Prostate gland (tissue), 2 donors: ENCODE data around the gene VASN. TPM values are rescaled to one million over a fixed set of nuclear protein-coding genes. Genes with fewer than 3 reads are reported as not detected.

ENCODE experiments used
- DNase-seq: peaks from one replicate; pipeline ENCODE4 v3.0.0-alpha.2; 2019; ENCODE audit warnings: low spot score
- H3K27ac ChIP-seq, 2 donors: fragments of 200-600 bp; sonication (generic); 2 replicates each; pipeline ENCODE4 v1.5.1; 2017 to 2019
- H3K27me3 ChIP-seq: fragments of 200-600 bp; sonication (generic); replicated peaks from 2 replicates; pipeline ENCODE4 v1.5.1; 2019; ENCODE audit not compliant: insufficient read depth
- H3K36me3 ChIP-seq, 2 donors: fragments of 200-600 bp; sonication (generic); 1 replicate in 1 of 2; 2 replicates in 1 of 2; pipeline versions ENCODE4 v1.5.1 to v1.8.1; 2017 to 2019
- H3K4me1 ChIP-seq: fragments of 200-600 bp; sonication (generic); replicated peaks from 2 replicates; pipeline ENCODE4 v1.5.1; 2019
- H3K4me3 ChIP-seq, 2 donors: fragments of 200-600 bp; sonication (generic); 2 replicates each; pipeline ENCODE4 v1.5.1; 2017 to 2019
- H3K9me3 ChIP-seq: fragments of 200-600 bp; sonication (generic); 2 replicates; pipeline ENCODE4 v1.5.1; 2017
- POLR2A ChIP-seq: fragments of 450-650 bp; IDR thresholded peaks from one replicate; pipeline ENCODE4 v1.6.1; 2016; ENCODE audit warnings: antibody characterized with exemption, mild to moderate bottlenecking
- POLR2AphosphoS5 ChIP-seq: sonication (generic); formaldehyde crosslinking; IDR thresholded peaks from one replicate; pipeline ENCODE4 v1.6.1; 2017; ENCODE audit warnings: antibody characterized with exemption
- WGBS: methylation state at CpG from one replicate; pipeline ENCODE4 v1.1.5; 2018; 5-methylcytosine and 5-hydroxymethylcytosine counted together
- intact Hi-C: fragments of 100-400 bp; cut with DNase I; formaldehyde crosslinking; loops from one replicate; pipeline ENCODE4 v1.14.2; 2022
- total RNA-seq, 2 donors: library from RNA; depleted of rRNA; stranded (reverse); fragments of >200 nt; gene quantifications; one replicate each; pipeline ENCODE4 v1.1.0, GENCODE V29; 2016
- TF ChIP-seq, protein P1 (sequence below), 4 experiments: fragments of 200-600 bp in 2 of 4; fragments of 450-650 bp in 2 of 4; sonication (generic) in 2 of 4; IDR thresholded peaks; 1 replicate in 3 of 4; 2 replicates in 1 of 4; pipeline ENCODE4 v1.5.1; 2016 to 2019; ENCODE audit warnings: antibody characterized with exemption in 4 of 4, mild to moderate bottlenecking in 2 of 4, moderate library complexity in 2 of 4

The VASN gene
- total RNA-seq, 2 donors from 2014 or later: 13.1 to 97.4 TPM

DNA sequence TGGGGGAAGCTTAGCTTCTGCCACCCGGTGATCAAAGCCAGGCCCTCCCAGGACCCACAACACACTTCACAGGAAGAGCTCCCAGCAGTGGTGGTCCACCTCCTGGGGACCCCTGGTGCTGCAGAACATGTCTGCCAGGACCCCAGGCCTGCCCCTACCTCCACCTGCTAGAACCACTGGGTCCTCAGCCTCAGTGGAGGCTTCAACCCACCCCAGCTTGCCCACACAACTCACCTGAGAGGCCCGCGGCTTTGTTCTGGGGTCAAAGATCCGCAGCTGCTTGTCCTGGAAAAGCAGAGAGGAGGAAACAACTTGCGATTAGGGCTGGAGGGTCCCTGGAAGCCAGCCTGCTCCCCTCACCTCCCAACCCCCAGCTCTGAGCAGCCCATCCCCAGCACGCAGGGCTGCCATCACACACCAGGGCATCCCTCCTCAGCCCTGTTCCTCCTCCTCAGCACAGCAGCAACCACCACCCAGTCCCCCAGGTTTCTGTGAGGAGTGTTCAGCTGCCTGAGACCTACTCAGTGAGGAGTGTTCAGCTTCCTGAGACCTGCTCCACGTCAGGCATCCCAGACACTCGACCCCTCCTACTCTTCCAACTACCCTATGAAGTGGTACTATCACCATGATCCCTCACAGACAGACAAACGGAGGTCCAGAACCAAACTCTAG lies 23.5 kb downstream of the VASN start:
- DNase-seq: no peak
- 65% methylated on average over 9 of the region's 9 CpGs for WGBS
- TF ChIP-seq, protein P1, sequence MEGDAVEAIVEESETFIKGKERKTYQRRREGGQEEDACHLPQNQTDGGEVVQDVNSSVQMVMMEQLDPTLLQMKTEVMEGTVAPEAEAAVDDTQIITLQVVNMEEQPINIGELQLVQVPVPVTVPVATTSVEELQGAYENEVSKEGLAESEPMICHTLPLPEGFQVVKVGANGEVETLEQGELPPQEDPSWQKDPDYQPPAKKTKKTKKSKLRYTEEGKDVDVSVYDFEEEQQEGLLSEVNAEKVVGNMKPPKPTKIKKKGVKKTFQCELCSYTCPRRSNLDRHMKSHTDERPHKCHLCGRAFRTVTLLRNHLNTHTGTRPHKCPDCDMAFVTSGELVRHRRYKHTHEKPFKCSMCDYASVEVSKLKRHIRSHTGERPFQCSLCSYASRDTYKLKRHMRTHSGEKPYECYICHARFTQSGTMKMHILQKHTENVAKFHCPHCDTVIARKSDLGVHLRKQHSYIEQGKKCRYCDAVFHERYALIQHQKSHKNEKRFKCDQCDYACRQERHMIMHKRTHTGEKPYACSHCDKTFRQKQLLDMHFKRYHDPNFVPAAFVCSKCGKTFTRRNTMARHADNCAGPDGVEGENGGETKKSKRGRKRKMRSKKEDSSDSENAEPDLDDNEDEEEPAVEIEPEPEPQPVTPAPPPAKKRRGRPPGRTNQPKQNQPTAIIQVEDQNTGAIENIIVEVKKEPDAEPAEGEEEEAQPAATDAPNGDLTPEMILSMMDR (IDR thresholded peaks at IDR 0.05): no peak
- TF ChIP-seq POLR2A (no peak), POLR2AphosphoS5 (no peak)
- Histone ChIP-seq H3K4me3 (no peak overlapping the region), H3K4me1 (no peaks in the 10 kb centered on the region), H3K9me3 (no peaks in the 10 kb centered on the region), H3K36me3 (no peaks in the 10 kb centered on the region), H3K27ac (no peak overlapping the region), H3K27me3 (no peaks in the 10 kb centered on the region)
- intact Hi-C loops: loop anchor here (2.0 kb wide), 1 partner anchor 34 kb away; no protein-coding TSS in a partner anchor

DNA sequence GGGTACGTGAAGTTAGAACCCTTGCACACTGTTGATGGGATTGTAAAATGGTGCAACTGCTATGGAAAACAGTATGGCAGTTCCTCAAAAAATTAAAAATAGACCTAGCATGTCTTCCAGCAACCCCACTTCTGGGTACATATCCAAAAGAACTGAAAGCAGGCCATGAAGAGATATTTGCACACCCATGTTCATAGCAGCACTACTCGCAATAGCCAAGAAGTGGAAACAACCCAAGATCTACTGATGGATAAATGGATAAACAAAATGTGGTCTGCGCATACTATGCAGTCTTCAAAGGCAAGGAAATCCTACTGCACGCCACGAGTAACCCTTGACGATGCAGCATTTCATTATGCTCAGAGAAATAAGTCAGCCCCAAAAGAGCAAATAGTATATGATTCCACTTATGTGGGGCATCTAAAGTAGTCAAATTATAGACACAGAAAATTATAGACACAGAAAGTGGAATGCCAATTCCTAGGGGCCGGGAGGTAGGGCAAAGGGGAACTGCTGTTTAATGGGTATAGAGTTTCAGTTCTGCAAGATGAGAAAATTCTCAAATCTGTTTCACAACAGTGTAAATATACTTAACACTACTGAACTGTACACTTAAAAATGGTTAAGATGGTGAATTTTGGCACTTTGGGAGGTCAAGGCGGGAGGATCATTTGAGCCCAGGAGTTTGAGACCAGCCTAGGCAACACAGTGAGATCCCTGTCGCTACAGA lies 27.5 kb downstream of the VASN start:
- no peak for TF ChIP-seq POLR2A
- TF ChIP-seq, protein P1 (IDR thresholded peaks at IDR 0.05): no peak
- no peak for TF ChIP-seq POLR2AphosphoS5
- H3K36me3 ChIP-seq: no peaks in the 10 kb centered on the region
- H3K4me1 ChIP-seq: no peaks in the 10 kb centered on the region
- DNase-seq: no peak
- intact Hi-C loops: no loop called here
- H3K9me3 ChIP-seq: no peaks in the 10 kb centered on the region
- no peaks in the 10 kb centered on the region for H3K27me3 ChIP-seq
- 91% methylated on average over 9 of the region's 9 CpGs for WGBS
- H3K27ac ChIP-seq: no peak overlapping the region
- H3K4me3 ChIP-seq: no peak overlapping the region

DNA sequence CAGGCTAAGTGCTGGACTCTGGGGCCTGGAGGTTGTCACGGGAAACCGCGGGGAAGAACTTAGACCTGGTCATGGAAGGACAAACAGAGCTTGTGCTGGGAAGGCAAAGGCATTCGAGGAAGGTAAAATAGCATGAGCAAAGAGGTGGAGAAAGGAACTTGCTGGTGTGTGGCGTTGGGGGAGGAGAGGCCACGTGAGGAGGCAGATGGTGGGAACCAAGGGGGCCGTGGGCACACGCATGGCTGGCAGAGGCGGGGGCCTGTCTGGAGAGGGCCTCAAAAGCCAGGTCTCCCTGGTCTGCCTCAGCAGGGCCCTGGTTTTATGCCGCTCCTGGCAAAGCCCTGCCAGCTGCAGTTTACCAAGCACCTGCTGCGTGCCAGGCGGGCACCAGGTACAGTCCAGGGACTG lies 29.4 kb downstream of the VASN start:
- Histone ChIP-seq H3K36me3 (no peaks in the 10 kb centered on the region), H3K9me3 (no peaks in the 10 kb centered on the region), H3K4me3 (no peak overlapping the region), H3K4me1 (no peaks in the 10 kb centered on the region), H3K27ac (no peak overlapping the region), H3K27me3 (no peaks in the 10 kb centered on the region)
- intact Hi-C loops: loop anchor here (10.0 kb wide), 1 partner anchor 116 kb away; no protein-coding TSS in a partner anchor
- TF ChIP-seq, protein P1 (IDR thresholded peaks at IDR 0.05): no peak
- TF ChIP-seq POLR2AphosphoS5 (no peak), POLR2A (no peak)
- DNase-seq: no peak
- WGBS: 95% methylated on average over 12 of the region's 12 CpGs

DNA sequence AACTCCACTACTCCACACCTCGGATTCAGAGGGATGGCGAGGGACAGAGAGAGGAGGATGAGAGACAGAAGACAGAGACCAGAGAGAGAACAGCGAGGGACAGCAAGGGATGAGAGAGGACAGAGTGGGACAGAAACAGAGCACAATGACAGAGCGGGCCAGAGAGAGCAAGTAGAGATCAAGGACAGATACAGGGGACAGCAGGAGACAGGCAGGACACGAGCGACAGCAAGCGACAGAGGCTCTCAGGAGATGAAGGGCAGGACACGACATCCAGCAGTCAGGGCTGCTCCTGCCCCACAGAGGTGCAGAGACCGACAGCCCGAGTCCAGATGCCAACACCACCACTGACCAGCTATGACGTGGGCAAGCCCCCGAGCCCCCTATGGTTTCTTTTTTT lies 29.9 kb downstream of the VASN start:
- no peaks in the 10 kb centered on the region for H3K36me3 ChIP-seq

More for the DNA sequence above, 29.9 kb downstream of the VASN start:
- Histone ChIP-seq H3K9me3 (no peaks in the 10 kb centered on the region), H3K27ac (no peak overlapping the region), H3K4me3 (no peak overlapping the region), H3K27me3 (no peaks in the 10 kb centered on the region), H3K4me1 (no peaks in the 10 kb centered on the region)
- 92% methylated on average over 12 of the region's 12 CpGs for WGBS
- DNase-seq: no peak
- intact Hi-C loops: loop anchor here (10.0 kb wide), 1 partner anchor 117 kb away; no protein-coding TSS in a partner anchor
- TF ChIP-seq POLR2A (no peak), POLR2AphosphoS5 (no peak)
- TF ChIP-seq, protein P1 (IDR thresholded peaks at IDR 0.05): no peak
